Measurements from ENCODE around the gene CORIN.
A peak's percentile ranks its signal among the peaks of the same experiment; 100 is the strongest.

CORIN gene

DNA sequence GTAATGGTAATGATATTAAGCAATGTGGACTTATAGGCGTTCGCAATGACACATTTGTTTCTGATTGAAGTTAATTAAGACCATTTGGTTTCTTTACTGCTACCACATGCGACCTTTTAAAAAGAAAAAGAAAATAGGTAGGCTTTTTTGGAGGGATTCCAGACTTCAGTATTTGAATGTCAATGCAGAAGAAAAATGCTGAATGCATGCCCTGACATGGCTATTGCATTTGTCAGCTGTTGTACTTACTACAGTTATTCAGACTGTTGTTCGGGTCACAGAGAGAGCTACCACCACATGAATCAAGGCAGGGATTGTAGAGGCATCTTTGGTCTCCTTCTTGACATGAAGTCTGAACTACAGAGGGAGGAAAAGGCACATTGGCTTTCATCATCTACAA is 163.7 kb downstream of the CORIN start:
- DNase-seq, result no peak

DNA sequence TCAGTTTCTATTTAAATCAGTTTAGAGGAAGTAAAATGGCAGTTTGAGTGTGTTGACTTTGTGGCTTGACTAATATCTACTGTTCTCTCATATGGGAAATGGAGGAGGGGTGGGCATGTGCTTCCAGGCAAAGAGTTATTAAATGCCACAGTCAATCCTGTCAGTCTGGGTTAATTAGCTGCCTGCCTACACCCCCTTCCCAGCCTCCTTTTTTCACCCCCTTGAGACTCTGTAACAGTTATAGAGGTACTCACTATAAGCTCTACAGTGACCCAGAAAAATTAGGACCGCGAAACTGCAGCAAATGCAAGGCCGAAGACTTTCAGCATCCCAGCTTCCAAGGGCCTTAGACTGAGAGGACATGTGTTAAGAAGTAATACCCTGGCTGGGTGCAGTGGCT is 165.2 kb downstream of the CORIN start:
- DNase-seq, result peak; percentile 10

DNA sequence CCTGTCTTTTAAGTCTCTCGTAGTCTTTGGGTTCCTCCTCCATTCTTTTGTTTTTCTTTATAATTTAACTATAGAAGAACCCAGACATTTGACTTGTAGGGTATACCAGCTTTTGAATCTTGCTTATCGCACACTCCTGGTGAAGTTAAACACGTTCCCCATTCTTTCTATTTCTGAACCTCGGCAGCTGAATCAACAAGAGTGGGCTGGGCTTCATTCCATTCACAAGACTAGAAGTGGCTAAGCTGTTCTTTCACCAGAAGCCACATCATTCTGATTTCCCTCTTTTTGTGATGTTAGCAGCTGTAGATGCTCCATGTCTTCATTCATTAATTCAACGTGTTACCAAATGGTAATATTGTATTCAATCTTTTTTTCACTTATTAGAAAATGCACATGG is 167.9 kb downstream of the CORIN start:
- peak; percentile 75 for DNase-seq

DNA sequence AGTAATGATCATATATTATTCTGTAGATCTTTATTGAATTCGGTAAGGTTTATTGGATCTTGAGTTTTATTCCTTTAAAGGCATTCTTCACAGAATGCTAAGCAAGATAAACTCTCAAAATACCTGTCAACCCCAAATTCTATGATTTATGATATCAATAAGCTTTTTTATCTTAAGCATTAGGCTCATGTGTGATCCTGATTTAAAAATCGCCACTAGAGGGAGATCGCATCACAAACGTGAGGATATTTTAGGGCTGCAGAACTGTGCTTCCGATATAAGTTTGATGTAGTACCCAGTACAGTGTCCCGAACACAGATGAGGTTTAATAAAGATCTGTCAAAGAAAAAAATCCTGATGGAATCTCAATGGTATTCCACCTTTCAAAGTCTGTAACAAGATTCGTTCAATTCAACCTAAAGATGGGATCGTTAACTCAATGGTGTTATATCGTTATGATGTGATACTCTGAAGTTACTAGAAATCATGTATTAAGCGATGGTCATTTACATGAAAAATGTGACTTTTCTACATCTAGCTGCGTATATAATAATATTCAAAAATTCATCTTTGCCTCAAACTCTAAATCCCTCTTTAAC is 169.0 kb downstream of the CORIN start:
- peak; percentile 88 for DNase-seq

DNA sequence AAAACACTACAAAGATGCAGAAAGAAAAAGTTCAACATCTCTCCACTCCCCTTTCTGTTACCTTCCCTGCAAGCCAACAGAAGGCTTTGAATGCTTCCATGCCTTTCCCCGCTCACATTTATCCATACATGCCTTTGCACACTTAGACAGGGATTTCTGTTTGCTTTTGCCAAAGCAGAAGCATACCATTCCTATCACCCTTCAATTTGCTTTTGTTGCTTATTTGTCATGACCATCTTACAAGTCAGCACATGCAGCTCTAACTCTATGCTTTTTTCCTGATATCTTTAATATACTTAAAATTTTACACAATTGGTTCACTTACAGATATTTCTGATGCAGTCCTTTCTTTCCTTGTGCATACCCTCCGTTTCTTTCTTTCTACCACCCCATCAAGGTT is 169.6 kb downstream of the CORIN start:
- DNase-seq, result no peak

DNA sequence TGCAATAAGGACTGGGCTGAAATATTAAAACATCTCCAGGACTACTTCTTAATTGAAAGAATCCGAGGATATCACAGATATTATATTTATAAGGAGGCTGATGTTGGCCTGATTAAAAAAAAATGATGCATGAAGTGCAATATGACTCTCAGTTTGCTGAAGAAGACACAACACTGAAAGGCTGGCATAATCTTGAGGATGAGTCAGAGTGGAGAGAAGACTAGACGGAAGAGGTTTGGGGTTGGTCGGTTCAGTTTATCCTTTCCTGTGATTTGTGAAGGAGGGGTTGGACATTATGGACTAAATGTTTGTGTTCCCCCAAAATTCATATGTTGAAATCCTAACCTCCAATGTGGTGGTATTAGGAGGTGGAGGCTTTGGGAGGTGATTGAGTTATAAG is 170.3 kb downstream of the CORIN start:
- no peak for DNase-seq

DNA sequence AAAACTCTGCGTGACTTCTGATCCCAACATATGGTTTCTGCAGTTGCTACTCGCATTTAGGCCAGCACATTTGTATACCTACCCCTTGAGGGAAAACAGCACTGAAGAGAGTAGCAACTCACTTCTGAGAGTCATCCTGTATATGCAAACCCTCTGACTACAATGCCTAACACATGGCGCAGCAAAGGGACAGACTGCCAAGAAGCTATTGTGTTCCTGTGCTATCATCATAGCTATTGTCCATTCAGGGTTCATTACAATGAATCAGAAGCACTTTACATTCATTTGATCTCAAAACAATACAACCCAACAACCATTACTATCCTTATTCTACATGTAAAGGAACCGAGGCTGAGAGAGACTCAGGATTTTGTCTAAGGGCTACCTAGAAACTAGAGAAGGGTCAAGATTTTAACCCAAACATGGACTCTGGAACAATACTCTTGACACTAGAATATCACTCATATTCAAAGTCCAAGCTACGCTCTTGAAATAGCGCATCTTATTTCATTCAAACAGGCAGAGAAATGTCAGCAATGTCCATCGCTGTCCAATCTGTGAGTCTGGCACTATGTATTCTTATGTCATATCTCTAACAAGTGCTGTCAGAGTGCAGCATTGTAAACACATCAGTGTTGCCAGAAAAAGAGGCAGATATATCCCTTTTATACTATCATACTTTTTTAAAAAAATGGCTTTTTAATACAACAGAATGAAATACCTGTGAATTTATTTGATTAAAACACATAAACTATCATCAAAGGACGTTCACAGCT is 173.6 kb downstream of the CORIN start:
- DNase-seq, result no peak

DNA sequence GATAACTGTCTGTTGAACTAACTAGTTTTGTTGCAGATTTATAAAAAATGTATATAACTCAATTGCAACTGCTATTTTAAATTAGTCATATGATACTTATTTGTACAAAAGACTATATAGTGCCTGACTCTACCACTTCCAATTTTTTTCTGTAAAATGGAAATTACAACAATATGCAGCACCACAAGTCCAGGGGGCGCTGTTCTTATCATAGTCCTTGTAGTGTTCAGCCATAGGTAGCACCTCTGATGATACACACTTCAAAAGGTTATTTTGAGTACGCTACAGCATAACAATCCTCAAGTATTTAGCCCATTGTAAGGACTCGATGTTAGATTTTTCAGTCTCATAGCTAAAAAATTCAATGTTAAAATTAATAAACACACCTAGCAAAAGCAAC is 174.9 kb downstream of the CORIN start:
- DNase-seq, result peak; percentile 80

DNA sequence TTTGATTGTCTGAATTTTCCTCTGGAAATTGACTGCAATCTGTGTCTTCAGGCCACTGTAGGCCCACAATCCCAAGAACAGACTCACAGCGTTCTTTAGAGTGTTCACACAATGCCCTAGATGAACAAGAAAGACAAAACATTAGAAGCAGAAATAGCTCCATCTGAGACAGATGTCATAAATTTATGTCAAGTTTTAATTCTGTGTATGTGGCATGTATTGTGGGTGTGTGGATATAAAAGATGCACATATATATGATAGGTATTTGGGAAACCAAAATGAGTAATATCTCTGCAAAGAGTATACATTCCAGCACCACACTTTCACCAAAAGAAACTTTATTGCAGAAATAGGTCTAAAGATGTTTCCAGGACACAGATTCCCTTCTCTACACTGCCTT is 176.1 kb downstream of the CORIN start:
- no peak for DNase-seq

DNA sequence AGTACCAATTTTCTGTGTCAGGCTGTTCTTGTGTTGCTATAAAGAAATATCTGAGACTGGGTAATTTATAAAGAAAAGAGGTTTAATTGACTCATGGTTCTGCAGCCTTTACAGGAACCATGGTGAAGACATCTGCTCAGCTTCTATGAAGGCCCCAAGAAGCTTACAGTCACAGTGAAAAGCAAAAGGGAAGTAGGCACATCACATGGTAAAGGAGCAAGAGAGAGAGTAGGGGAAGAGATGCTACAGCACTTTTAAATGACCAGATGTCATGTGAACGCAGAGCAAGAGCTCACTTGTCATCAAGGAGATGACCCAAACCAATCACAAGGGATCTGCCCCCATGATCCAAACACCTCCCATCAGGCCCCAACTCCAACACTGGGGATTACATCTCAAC is 178.5 kb downstream of the CORIN start:
- no peak for DNase-seq

DNA sequence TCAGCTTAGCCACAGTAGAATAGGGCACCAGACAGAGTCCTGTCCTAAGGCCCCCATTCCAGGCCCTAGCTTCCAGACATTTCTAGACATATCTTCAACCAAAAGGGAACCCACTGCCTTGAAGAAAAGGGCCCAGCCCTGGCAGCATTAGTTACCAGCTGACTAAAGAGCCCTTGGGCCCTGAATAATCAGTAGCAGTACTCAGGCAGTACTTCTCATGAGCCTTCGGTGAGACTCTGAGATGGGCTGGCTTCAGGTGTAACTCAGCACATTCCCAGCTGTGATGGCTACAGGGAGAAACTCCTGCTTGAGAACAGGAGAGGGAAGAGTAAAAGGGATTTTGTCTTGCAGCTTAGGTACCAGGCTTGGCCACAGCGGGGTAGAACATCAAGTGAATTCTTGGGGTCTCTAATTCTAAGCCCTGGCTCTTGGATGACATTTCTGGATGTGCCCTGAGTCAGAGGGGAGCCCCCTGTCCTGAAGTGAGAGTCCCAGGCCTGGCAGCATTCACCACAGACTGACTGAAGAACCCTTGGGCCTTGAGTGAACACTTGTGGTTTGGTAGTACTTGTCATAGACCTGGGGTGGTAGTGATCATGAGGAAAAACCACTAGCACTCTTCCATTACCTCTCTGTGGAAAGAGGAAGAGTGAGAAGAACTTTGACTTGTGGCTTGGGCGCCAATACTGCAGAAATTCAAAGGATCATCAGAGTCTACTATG is 182.7 kb downstream of the CORIN start:
- no peak for DNase-seq

DNA sequence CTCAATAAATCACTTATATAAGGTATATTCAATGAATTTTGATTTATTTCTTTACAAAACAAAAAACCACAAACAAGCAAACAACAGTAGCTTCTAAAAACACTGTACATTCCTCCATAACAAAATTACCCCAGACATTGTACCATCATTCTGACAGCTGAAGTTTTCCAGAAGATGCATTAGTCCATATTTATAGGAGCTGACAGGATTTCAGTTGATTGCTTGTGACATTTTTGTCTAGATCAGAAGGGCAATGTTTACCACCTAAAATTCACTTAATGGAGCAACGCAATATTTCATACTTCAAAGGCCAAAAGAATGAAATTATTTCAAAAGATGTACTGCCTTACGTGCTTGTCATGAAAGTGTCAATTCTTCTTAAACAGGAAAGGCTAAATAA is 185.8 kb downstream of the CORIN start:
- DNase-seq, result no peak

DNA sequence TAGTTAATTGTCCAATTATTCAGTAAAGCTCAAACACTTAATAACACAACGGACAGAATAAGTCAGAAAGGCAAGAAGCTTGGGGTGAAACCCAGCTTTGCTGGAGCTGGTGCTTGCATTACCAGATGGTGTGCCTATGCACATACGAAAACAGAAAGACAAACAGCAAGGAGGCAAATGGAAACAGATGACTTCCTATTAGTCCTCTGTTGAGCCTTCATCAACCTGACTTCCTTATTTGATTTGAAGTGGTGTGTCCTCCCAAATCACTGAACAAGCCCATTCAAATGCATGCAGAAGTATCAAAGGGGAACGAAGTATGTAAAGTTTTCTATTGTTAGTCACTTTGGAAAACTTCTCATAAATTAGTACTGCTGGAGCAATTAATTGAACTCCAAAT is 186.6 kb downstream of the CORIN start:
- peak; percentile 41 for DNase-seq

DNA sequence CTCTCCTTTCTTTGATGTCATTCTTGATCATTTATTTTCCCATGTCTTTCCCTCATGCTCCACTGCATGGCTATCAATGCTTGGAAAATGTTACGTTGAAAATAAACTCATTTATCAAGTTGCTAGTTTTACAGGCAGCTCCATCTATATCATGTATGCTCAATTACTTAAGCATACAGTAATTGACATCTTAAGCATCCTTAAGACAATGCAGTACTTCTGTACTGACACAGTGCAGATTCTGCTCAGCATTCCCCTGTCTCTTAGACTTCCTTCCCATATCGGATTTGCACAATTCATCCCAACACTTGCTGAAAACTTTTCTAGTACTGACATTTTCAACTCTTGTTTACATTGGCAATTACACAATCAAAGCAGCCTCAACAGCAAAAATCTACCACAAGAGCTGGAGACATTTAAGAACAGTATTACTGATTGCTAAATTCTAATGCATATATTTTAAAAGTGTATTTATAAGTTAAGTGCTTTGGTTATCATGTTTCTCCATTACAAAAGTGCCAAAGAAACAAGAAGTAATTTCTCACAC is 187.2 kb downstream of the CORIN start:
- no peak for DNase-seq

DNA sequence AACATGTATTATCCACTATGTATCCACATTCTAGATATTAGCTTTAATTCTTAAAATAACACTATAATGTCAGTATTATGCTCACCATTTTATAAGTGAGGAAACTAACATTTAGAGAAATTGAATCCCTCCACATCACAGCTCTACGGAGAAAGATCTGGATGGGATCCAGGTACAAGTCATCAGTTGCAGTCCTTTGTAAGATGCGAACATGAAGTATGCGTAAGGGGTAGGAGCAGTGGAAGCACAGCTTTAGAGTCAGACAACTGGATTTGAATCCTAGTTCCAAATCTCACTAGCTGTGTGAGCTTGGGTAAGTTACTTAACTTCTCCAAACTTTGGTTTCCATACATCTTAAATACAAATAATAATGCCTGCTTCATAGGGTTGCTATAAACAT is 190.3 kb downstream of the CORIN start:
- no peak for DNase-seq

DNA sequence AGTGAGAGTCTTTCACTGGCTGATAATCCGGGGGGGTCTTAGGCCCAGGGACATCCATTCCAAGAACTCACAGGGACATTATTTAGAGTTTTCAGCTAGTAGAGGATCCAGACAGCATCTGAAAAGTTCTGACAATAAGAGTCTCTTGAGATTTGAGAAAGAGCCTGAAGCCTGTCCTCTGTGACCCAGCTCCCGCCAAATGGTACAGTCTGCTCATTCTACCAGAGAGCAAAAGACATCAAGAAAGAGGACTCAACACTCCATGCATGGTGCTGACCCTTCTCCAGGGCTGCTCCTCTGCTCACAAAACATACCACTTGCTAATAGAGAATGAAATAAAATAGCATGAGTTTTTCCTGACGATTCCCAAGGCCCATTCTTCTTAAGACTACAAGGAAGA is 190.8 kb downstream of the CORIN start:
- DNase-seq, result no peak

DNA sequence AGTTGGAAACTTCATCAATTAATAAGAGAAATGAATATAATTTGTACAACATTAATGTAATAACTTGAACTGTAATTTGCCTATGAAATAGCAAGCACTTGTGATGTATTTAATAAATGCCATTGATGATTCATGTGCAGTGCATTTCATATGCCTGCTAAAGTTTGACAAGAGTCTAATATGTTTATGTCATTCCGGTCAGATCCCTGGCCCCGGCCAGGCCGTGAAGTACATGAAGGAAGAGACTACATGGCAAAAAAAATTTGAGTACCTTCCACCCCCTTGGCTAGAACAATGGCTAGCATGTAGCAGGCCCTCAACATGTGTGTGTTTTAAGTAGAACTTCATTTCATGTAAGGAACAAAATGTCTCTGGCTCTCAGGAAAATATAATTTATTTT is 191.5 kb downstream of the CORIN start:
- no peak for DNase-seq

DNA sequence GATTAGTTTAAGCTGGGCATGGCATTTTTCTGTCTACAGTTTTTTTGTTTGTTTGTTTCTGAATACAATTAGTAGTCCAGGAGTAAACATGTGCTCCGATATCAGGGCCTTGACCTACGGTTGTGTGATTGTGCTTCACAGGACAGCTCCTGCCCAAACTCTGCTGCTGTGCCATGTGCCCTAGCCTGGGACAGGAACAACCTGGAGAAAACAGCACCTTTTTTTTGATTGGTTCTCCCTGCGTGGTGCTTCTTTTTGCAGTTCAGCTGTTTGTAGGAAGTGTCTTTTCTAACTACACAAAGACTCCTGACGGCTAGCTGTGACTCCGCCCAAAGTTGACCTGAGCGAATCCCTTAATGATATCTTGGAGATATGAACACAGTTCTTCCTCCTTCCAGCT is 194.0 kb downstream of the CORIN start:
- DNase-seq, result no peak

DNA sequence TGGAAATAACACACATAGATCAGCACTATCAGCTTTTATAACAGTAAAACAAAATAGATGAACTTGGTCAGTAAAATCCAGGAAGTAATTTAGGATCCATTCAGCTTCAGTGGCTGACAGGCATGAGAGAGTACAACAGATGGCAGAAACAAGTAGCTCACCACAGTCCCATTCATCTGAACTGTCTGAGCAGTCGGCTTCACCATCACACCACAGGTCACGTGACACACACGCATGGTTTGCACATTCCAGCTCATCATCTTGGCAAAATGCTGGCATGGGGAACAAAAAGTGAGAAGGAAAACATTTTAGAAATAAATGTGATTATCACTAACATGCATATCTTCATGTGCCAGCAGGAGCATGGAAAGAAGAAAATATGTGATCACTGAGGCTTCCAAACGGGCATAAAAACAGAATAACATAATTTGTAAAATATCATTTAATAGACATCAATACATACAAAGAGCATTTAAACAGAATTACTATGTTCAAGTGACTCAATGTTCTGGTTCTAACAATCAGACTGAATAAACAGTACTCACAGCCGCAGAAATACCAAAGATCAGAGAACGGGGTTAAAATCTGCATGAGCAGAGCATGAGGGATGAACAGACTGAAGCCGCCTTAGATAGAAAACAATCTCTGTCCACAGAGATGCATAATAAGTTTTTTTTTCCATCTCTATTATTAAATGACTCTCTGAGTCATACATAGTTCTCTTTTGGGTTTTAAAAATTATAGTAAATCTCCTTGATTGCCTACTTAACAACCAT is 194.7 kb downstream of the CORIN start:
- DNase-seq, result peak; percentile 13

DNA sequence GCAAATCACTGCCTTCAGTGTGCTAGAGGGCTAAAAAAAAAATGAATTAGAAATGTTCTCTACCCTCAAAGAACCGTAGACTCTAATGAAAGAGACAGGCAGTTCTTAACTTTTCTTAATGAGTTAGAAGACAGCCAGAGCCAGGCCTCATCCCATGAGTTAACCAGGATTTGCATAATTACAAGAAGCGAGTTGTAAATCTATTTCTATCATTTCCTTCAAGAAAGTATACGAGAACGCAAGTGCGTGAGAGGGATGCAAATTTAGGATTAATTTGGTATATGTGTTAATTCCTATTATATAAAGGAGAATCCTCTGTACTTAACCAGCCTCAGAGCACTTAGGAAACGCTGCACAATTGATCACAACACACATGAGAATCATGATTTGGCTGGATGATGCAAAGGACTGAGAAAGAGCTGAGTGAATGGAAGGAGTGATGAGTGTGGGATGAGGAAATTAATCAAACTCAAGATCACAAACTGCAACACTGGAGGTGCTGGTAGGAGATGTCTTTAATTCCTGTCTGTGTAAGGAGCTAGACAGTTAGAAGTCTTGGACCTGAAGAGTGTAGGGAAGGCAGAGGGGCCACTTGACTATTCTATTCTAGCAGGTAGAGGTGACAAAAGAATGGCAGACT is 195.6 kb downstream of the CORIN start:
- no peak for DNase-seq

DNA sequence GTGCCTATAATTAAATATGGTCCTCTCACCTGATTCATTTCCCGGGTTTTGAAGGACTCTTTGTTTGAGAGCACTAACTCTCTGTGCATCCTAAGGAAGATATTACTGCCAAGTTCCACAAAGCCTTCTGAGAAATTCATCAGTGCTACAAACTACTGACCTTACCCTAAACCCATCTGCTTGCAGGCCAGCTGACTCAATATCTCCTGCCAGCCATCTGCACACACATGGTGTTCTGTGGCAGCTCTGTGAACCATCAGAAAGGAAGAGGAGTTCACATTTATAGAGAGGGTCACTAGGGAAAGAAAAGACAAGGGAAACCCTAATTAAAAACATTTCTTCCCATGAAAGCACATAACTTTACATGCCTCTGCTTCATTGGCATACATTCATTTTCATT is 196.1 kb downstream of the CORIN start:
- DNase-seq, result no peak

DNA sequence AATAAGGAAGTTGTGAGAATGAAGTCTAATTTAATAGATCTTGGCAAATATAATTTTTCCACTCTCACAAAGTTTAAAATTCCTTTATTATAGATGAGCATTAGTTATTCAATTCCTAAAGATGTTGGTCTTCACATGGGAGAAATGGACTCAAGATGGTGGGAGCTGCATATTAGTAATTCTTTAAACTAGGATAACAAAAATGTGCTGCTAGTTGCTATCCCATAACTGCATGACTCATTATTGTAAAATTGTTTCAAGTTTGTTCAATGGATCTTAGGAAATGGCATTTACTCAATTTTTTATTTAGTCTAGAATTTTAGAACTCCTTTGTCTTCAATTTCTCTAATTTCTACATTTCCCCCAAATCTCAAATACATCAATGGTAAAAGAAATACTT is 197.0 kb downstream of the CORIN start:
- no peak for DNase-seq

DNA sequence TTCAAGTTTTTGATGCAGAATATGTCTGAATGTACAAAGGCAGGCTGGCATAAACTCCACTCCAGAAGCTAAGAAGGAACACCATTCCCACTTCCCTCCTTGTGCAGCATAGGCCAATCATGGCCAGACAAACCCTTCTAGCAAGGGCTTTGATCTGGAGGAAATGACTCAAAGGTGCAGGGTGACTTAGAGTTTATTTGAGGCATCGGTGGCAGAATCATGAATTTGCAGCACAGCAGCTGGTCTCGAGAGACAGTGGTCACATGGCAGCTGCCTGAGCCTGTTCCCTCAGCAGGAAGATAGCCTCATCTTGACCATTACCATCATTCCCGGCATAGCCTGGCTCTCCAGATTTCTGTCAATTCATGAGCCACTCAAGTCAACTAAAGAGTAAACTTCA is 198.3 kb downstream of the CORIN start:
- DNase-seq, result peak; percentile 33
